SK-N-MC (cell line): ENCODE data around the gene MPPED2.

Experiments used
- EZH2 ChIP-seq: fragments of 200-600 bp; sonication (generic); IDR thresholded peaks from one replicate; pipeline ENCODE4 v1.6.1; 2017; ENCODE audit warnings: antibody characterized with exemption
- POLR2AphosphoS5 ChIP-seq: IDR thresholded peaks from 2 replicates; pipeline ENCODE4 v1.6.1; 2012; ENCODE audit warnings: mild to moderate bottlenecking, low read depth, low read length, borderline replicate concordance

DNA sequence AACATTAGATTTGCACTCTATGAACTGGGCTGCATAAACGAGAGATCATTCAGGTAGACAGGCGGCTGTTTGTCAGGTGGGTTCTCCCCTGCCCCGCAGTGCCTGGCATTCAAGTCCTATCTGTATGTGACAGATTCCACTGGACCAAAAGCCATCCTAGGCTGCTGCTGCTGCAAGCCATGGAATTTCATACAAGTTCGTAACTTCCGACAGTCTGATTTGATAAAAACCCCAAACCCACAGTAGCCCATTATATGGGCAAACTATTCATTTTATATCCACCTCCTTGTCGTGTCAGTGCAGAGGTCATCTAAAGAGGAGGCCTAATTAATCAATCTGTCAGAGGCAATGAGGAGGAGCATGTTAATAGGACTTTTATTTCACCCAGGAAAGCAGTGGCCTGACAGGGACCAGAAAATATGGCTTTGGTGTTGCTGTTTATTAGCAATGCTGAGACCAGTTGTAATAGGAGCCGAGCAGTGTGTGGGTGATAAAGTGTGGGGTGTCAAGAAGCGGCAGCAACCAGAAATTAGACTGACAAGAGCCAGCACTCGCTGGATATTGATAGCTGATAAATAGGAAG, 139.0 kb downstream of the MPPED2 start:
- TF ChIP-seq EZH2 (no peak), POLR2AphosphoS5 (no peak)
